MM.1S (cell line): ENCODE results near the gene ZNF227.

Source experiments
- CTCF ChIP-seq: fragments of 300-600 bp; sonication (generic); IDR thresholded peaks from 2 replicates; pipeline ENCODE4 v1.5.1; 2016; ENCODE audit warnings: antibody characterized with exemption, low read length, mixed read lengths
- EZH2 ChIP-seq: fragments of 300-600 bp; sonication (generic); optimal IDR thresholded peaks from 2 replicates; pipeline ENCODE3; 2017; ENCODE audit warnings: low read depth, mild to moderate bottlenecking, antibody characterized with exemption, low read length, mixed read lengths
- EZH2phosphoT487 ChIP-seq: fragments of 300-600 bp; sonication (generic); IDR thresholded peaks from 2 replicates; pipeline ENCODE4 v1.6.1; 2018; ENCODE audit warnings: antibody characterized with exemption, low read length

GRCh38 chr19:44207126-44207803 is 5.1 kb upstream of the ZNF227 start:
- TF ChIP-seq CTCF (no peak), EZH2 (no peak), EZH2phosphoT487 (no peak)
